ENCODE results near the gene KCNAB2.
"Not testable (repeated sequence)": the region's sequence is repeated elsewhere in the genome, so short reads cannot be mapped to it uniquely, and the experiment has no call there.

The KCNAB2 gene

DNA sequence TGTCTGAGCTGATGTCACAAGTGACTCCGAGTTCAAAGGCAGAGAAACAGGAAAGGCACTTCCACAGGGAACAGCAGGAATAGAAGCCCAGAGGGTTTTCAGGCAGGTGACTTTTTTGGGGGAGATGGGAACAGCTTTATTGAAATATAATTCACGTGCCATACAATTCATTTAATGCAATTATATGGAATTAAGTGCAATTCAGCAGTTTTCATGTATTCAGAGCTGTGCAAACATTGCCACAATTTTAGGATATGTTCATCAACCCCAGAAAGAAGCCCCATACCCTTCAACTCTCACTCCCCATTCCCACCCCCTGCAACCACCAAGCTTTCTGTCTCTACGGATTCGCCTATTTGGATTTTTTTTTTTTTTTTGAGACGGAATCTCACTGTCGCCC, 17.0 kb downstream of the KCNAB2 start:
- no peak for DNase-seq

- DNase-seq = not testable (repeated sequence)
These were observed 17.9 kb downstream of the KCNAB2 start for GRCh38 chr1:6063532-6064053.

DNA sequence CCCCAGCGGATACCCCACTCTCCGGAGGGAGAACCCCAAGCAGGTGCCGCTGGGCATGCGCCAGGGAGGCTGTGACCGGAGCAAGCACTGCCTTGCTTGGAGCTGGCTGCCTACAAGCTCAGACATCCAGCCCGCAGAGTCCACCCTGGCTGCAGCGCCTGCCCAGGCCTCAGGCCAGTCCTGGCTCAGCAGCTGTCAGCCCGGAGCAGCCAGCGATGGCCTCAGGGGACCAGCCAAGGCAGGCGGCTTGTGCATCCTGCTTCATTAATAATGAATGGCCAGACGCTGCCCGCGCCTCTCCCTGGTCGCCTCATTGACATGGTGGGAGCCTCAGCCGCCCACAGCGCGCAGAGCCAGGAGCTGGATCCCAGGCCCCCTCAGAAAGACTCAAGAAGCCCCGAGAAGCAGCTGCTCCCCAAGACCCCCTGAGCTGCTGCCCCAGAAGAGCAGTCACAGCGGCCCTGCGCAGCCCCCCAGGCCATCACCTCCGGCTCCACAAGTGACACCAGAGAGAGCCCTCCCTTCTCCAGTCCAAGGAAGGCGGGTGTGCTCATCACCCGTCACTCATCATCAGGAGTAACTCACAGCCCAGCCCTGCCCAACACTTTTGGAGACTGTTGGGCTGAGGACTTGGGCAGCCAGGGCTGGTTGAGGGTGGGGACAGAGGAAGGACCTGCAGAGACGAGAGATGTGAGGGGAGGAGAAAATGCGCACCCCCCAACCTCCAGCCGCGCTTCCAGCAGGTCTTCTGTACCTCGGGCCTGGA, 19.6 kb downstream of the KCNAB2 start:
- no peak for DNase-seq

GRCh38 chr1:6066680-6067079, 21.0 kb downstream of the KCNAB2 start:
- DNase-seq = no peak

- DNase-seq = no peak
These were observed 22.4 kb downstream of the KCNAB2 start for GRCh38 chr1:6068073-6068472.

DNA sequence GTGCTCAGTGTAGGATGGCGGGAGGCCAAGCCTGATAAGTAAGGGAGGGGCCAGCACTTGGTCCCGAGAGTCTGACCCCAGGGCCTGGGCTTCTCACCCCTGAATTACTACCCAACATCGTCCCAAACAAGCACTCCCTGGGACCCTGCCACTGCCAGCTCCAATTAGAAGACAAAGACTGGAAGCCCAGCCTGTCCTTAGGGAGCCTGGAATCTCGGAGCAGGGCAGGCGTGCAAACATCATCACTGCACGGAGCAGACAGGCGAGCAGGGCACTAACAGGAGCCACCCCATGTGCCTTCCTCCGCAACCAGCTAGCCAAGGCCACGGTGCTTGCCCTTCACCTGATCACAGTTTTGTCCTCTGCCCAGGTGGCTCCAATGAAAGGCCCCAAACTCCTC, 23.2 kb downstream of the KCNAB2 start:
- DNase-seq = no peak

- DNase-seq = no peak
These were observed 23.9 kb downstream of the KCNAB2 start for GRCh38 chr1:6069573-6069972.

GRCh38 chr1:6070450-6070974, 24.8 kb downstream of the KCNAB2 start:
- no peak for DNase-seq

DNA sequence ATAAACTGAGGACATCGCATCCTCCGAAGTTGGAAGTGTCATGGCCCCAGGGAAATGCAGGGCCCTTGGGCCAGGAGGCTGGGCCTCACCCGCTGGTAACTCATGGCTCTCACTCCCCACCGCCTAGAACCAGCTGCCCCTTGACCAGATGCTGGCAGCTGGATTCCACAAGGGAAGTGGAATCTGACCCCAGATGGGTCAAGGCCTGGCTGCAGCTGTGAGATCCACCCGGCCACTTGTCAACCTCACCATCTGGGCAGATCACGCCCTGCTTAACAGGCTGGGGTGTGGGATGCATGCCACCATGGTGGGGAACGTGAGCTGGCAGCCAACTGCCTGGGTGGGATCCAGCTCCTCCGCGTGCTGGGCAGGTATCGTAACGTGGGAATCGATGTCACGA, 25.5 kb downstream of the KCNAB2 start:
- no peak for DNase-seq

DNA sequence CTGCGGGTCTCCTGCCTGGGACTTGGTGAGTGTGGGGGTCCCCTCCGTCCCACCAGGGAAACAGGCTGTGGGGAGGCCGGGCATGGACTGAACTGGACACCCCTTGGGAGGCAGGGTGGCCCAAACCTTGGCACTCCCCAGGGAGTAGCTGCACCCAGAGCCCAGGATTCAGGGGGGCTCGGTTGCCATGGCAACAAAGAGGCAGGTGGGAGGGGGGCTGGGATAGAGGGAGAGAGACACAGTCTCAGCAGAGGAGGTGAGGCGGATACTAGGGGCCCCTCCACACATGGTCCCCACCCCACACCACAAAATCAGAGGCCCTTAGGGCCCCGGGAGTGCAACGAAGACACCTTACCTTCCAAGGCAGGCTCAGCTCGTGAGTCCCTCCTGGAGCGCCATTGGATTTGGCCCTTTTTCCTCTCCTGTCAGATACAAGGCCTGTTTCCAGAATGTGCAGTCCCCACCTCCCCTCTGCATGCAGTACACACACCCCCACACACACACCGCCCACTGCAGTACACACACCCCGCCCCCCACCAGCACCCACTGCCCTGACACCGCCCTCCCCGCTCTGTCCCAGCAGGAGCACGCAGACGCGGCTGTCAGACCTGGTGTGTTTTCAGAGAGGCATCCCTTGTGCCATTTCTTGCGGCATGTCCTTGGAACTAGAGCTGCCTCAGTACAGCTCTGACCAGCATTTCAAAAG, 27.2 kb downstream of the KCNAB2 start:
- no peak for DNase-seq

- DNase-seq = no peak
These were observed 27.9 kb downstream of the KCNAB2 start for GRCh38 chr1:6073480-6074053.

- no peak for DNase-seq
These were observed 28.7 kb downstream of the KCNAB2 start for GRCh38 chr1:6074192-6074901.

DNA sequence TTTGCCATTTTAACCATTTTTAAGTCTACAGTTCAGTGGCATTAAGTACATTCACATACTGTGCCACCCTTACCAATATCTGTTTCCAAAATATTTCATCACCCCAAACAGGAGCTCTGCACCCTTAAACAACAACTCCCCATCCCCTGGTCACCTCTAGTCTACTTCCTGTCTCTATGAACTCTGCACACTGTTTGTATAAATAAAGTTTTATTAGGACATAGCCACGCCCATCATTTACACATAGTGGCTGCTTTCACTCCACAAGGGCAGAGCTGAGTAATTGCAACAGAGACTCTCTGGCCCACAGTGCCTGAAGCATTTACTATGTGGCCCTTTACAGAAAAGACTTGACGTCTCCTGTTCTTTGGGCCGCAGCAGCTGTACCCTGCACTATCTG, 30.1 kb downstream of the KCNAB2 start:
- no peak for DNase-seq

DNA sequence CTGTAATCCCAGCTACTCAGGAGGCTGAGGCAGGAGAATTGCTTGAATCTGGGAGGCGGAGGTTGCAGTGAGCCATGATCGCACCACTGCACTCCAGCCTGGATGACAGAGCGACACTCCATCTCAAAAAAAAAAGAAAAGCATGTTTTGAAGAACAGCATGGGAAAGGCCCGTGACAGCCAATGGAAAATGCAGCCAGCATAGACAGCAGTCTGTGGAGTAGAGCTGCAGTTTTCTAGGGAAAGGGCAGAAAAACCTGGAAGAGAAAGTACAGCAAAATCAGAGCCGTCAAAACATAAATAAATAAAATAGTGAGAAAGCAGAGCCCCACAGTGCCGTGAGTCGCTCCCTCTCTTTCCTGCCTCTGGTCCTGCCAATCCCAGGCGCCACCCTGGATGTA, 31.4 kb downstream of the KCNAB2 start:
- not testable (repeated sequence) for DNase-seq

GRCh38 chr1:6077506-6077905, 31.8 kb downstream of the KCNAB2 start:
- DNase-seq = no peak

- DNase-seq = no peak
These were observed 32.2 kb downstream of the KCNAB2 start for GRCh38 chr1:6077919-6078318.

GRCh38 chr1:6080469-6080868, 34.8 kb downstream of the KCNAB2 start:
- DNase-seq = peak; percentile 39

GRCh38 chr1:6081901-6082300, 36.2 kb downstream of the KCNAB2 start:
- DNase-seq = no peak

DNA sequence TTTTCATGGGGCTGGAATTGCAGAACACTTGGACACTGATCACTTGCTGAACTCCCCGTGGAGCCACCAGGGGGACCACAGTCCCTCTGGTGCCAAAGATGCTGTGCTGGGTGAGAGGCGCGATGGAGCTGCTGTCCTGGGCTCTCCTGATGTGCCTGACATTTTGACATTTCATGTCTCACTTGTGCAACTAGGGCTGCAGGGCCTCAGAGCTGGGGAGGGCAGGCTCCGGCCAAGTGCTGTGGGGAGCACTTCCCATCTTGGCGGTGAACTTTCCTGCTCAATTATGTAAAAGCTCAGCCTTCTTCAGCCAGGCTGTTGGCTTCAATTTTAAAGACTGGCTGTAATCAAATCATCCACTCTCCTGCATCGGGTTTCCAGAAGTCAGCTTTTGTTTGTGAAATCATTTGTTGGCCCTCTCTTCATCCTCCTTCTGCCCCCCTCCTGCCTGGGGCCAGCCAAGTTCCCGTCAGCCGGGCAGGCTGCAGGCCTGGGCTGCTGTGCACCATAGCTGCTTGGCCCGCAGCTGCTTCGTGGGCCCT, 36.8 kb downstream of the KCNAB2 start:
- no peak for DNase-seq

GRCh38 chr1:6083385-6083784, 37.7 kb downstream of the KCNAB2 start:
- no peak for DNase-seq

GRCh38 chr1:6083801-6084446, 38.2 kb downstream of the KCNAB2 start:
- no peak for DNase-seq

Measured in COR-L47 (cell line).